ENCODE results near the gene NRG3.
"Not testable (repeated sequence)": the region's sequence is repeated elsewhere in the genome, so short reads cannot be mapped to it uniquely, and the experiment has no call there.

NRG3 gene

DNA sequence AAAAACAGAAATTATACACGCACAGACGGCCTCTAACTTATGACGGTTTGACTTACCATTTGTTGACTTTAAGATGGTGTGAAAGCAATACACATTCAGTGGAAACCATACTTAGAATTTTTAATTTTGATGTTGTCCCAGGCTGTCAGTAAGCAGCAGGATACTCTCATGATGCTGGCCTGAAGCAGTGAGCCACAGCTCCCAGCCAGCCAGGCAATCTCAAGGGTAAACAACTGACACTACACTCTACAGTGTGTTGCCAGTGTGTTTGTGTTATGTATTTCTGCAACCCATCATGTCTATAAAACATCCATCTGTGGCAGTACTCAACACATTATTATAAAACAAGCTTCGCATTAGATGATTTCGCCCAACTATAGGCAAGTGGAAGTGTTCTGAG lies 747.5 kb downstream of the NRG3 start:
- no peaks in the 10 kb centered on the region for H3K27me3 Mint-ChIP-seq
- no peak overlapping the region for H3K4me3 Mint-ChIP-seq
- H3K9me3 Mint-ChIP-seq: peaks cover 1% of the 10 kb centered on the region
- no peaks in the 10 kb centered on the region for H3K4me1 Mint-ChIP-seq
- H3K27ac Mint-ChIP-seq: no peak overlapping the region
- ATAC-seq (ENCODE audit: low read depth) (no peak), DNase-seq (ENCODE audit: low spot score in 2 of 2) (no peak)
- no peaks in the 10 kb centered on the region for H3K36me3 Mint-ChIP-seq

GRCh38 chr10:82625512-82626189 lies 750.7 kb downstream of the NRG3 start:
- DNase-seq (ENCODE audit: low spot score in 2 of 2): no peak
- ATAC-seq (ENCODE audit: low read depth): no peak
- Mint-ChIP-seq H3K9me3 (peaks cover 4% of the 10 kb centered on the region), H3K4me3 (no peak overlapping the region), H3K36me3 (no peaks in the 10 kb centered on the region), H3K4me1 (no peaks in the 10 kb centered on the region), H3K27me3 (no peaks in the 10 kb centered on the region), H3K27ac (no peak overlapping the region)

DNA sequence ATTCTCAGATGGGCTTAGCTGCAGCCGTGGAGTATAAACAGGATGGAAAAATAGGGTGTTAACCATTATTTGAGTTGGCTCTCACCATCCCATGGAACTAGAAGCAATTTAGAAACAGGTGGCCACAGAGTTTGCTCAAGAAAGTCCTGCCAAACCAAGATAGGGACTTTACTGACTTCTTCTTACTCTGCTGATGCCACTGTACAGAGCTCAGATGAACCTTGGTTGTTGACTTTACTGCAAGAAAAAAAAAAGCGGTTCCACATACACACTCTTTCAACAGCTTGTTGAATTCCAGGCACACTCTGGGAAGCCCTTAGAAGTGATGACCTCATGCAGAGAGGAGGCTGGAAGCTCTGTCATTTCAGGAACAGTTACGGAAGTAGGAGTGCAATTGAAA lies 753.4 kb downstream of the NRG3 start:
- Mint-ChIP-seq H3K9me3 (peaks cover 8% of the 10 kb centered on the region), H3K4me1 (no peaks in the 10 kb centered on the region), H3K27ac (no peak overlapping the region), H3K36me3 (no peaks in the 10 kb centered on the region), H3K27me3 (no peaks in the 10 kb centered on the region), H3K4me3 (no peak overlapping the region)
- no peak for ATAC-seq (ENCODE audit: low read depth)
- no peak for DNase-seq (ENCODE audit: low spot score in 2 of 2)

GRCh38 chr10:82643076-82643475 lies 768.1 kb downstream of the NRG3 start:
- H3K27ac Mint-ChIP-seq: no peak overlapping the region
- DNase-seq (ENCODE audit: low spot score in 2 of 2): no peak
- no peak overlapping the region for H3K4me3 Mint-ChIP-seq
- peaks cover 4% of the 10 kb centered on the region for H3K9me3 Mint-ChIP-seq
- ATAC-seq (ENCODE audit: low read depth): no peak
- H3K4me1 Mint-ChIP-seq: no peaks in the 10 kb centered on the region
- no peaks in the 10 kb centered on the region for H3K27me3 Mint-ChIP-seq
- no peaks in the 10 kb centered on the region for H3K36me3 Mint-ChIP-seq

GRCh38 chr10:82643601-82644000 lies 768.6 kb downstream of the NRG3 start:
- Mint-ChIP-seq H3K36me3 (no peaks in the 10 kb centered on the region), H3K4me3 (no peak overlapping the region), H3K9me3 (peaks cover 4% of the 10 kb centered on the region), H3K4me1 (no peaks in the 10 kb centered on the region), H3K27me3 (no peaks in the 10 kb centered on the region), H3K27ac (no peak overlapping the region)
- ATAC-seq (ENCODE audit: low read depth): no peak
- no peak for DNase-seq (ENCODE audit: low spot score in 2 of 2)

- Mint-ChIP-seq H3K27me3 (no peaks in the 10 kb centered on the region), H3K27ac (no peak overlapping the region), H3K4me1 (no peaks in the 10 kb centered on the region), H3K4me3 (no peak overlapping the region), H3K36me3 (no peaks in the 10 kb centered on the region), H3K9me3 (peaks cover 4% of the 10 kb centered on the region)
- ATAC-seq (ENCODE audit: low read depth) (no peak), DNase-seq (ENCODE audit: low spot score in 2 of 2) (no peak)
Measured at GRCh38 chr10:82645221-82645620, 770.2 kb downstream of the NRG3 start.

- Mint-ChIP-seq H3K9me3 (peaks cover 6% of the 10 kb centered on the region), H3K4me1 (no peaks in the 10 kb centered on the region), H3K27ac (no peak overlapping the region), H3K36me3 (no peaks in the 10 kb centered on the region), H3K4me3 (no peak overlapping the region), H3K27me3 (no peaks in the 10 kb centered on the region)
- ATAC-seq (ENCODE audit: low read depth) (no peak), DNase-seq (ENCODE audit: low spot score in 2 of 2) (no peak)
Measured at GRCh38 chr10:82653244-82654155, 778.5 kb downstream of the NRG3 start.

GRCh38 chr10:82660205-82660604 lies 785.2 kb downstream of the NRG3 start:
- Mint-ChIP-seq H3K36me3 (no peaks in the 10 kb centered on the region), H3K27me3 (no peaks in the 10 kb centered on the region), H3K9me3 (peaks cover 2% of the 10 kb centered on the region), H3K4me3 (no peak overlapping the region), H3K27ac (no peak overlapping the region), H3K4me1 (no peaks in the 10 kb centered on the region)
- DNase-seq (ENCODE audit: low spot score in 2 of 2) (no peak), ATAC-seq (ENCODE audit: low read depth) (no peak)

GRCh38 chr10:82660986-82661385 lies 786.0 kb downstream of the NRG3 start:
- Mint-ChIP-seq H3K36me3 (no peaks in the 10 kb centered on the region), H3K9me3 (peaks cover 2% of the 10 kb centered on the region), H3K4me1 (no peaks in the 10 kb centered on the region), H3K27me3 (no peaks in the 10 kb centered on the region), H3K27ac (no peak overlapping the region), H3K4me3 (no peak overlapping the region)
- ATAC-seq (ENCODE audit: low read depth) (no peak), DNase-seq (ENCODE audit: low spot score in 2 of 2) (no peak)

DNA sequence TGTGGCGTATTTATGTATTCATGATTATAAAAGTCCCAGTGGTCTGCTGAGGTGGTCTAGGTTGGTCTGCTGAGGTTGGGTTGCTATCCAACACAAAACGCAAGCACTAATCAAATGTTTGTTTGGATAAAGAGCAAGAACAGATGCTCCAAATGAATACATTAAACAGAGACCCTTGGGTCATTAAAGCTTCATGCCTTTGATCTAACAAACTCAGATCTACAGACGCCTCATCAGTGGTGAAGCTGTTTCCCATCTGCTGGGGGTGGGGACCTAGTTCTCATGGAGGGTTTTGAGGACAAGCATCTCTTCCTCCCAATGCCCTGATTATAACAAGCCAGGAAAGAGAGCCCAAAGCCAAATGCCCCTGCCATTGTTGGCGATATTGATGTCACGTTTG lies 786.7 kb downstream of the NRG3 start:
- Mint-ChIP-seq H3K27ac (no peak overlapping the region), H3K36me3 (no peaks in the 10 kb centered on the region), H3K4me1 (no peaks in the 10 kb centered on the region), H3K27me3 (no peaks in the 10 kb centered on the region), H3K9me3 (peaks cover 2% of the 10 kb centered on the region), H3K4me3 (no peak overlapping the region)
- ATAC-seq (ENCODE audit: low read depth): no peak
- DNase-seq (ENCODE audit: low spot score in 2 of 2): no peak

GRCh38 chr10:82668221-82668895 lies 793.4 kb downstream of the NRG3 start:
- ATAC-seq (ENCODE audit: low read depth): no peak
- Mint-ChIP-seq H3K4me3 (no peak overlapping the region), H3K4me1 (no peaks in the 10 kb centered on the region), H3K36me3 (no peaks in the 10 kb centered on the region), H3K27me3 (no peaks in the 10 kb centered on the region), H3K27ac (no peak overlapping the region), H3K9me3 (peaks cover 7% of the 10 kb centered on the region)
- no peak for DNase-seq (ENCODE audit: low spot score in 2 of 2)

- Mint-ChIP-seq H3K27ac (no peak overlapping the region), H3K27me3 (no peaks in the 10 kb centered on the region), H3K4me3 (no peak overlapping the region), H3K4me1 (no peaks in the 10 kb centered on the region), H3K9me3 (peaks cover 8% of the 10 kb centered on the region), H3K36me3 (no peaks in the 10 kb centered on the region)
- DNase-seq (ENCODE audit: low spot score in 2 of 2) (no peak), ATAC-seq (ENCODE audit: low read depth) (no peak)
Measured at GRCh38 chr10:82674036-82674435, 799.0 kb downstream of the NRG3 start.

DNA sequence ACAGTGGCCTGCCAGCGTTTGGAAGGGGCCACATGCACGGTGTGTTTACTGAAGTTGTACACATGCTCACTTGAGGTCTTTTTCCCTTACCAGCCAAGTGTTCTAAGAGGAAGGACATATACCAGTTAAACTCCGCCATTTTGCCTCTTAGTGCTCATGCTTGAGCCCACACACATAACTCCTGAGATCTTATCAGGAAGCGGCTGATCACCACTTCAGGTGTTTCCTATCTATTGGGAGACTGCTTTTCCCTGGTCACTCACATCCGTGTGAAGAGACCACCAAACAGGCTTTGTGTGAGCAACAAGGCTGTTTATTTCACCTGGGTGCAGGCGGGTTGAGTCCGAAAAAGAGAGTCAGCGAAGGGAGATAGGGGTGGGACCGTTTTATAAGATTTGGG lies 802.9 kb downstream of the NRG3 start:
- DNase-seq (ENCODE audit: low spot score in 2 of 2); ATAC-seq (ENCODE audit: low read depth); H3K27me3 Mint-ChIP-seq; H3K36me3 Mint-ChIP-seq; H3K4me3 Mint-ChIP-seq; H3K4me1 Mint-ChIP-seq; H3K27ac Mint-ChIP-seq; H3K9me3 Mint-ChIP-seq: not testable (repeated sequence)

DNA sequence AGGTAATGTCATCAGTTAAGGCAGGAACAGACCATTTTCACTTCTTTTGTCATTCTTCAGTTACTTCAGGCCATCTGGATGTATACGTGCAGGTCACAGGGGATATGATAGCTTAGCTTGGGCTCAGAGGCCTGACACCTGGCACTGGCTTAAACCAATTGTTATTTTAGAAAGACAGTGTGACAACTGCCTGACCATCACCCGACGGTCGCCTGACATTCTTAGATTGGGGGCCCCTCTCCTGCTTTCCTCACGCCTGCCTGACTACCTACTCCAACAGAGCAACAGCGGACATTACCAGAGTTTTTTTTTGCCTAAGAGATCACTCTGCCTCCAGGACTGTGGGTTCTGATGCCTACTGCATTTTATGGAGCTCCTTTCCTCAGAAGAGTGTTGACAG lies 803.5 kb downstream of the NRG3 start:
- H3K36me3 Mint-ChIP-seq; DNase-seq (ENCODE audit: low spot score in 2 of 2); H3K9me3 Mint-ChIP-seq; H3K27me3 Mint-ChIP-seq; H3K27ac Mint-ChIP-seq; ATAC-seq (ENCODE audit: low read depth); H3K4me3 Mint-ChIP-seq; H3K4me1 Mint-ChIP-seq: not testable (repeated sequence)

All from memory B cell (primary cell).